Astrocyte of the spinal cord (primary cell): ENCODE results near the gene HOTAIR.

Source experiments
- DNase-seq: peaks from one replicate; pipeline ENCODE4 v3.0.0; 2011; ENCODE audit warnings: low read depth, low spot score
- H3K4me3 ChIP-seq: 2 replicates; pipeline ENCODE4 v1.5.1; 2011; ENCODE audit warnings: low read depth, mild to moderate bottlenecking, low read length, moderate library complexity
- CTCF ChIP-seq: IDR thresholded peaks from 2 replicates; pipeline ENCODE4 v1.5.1; 2012; ENCODE audit warnings: low read depth, mild to moderate bottlenecking, low read length, inconsistent platforms
- in situ Hi-C: cut with HindIII; loops from 2 replicates; pipeline ENCODE4 v1.10.0; 2017; ENCODE audit warnings: low sequenced_read_pairs

HOTAIR gene

DNA sequence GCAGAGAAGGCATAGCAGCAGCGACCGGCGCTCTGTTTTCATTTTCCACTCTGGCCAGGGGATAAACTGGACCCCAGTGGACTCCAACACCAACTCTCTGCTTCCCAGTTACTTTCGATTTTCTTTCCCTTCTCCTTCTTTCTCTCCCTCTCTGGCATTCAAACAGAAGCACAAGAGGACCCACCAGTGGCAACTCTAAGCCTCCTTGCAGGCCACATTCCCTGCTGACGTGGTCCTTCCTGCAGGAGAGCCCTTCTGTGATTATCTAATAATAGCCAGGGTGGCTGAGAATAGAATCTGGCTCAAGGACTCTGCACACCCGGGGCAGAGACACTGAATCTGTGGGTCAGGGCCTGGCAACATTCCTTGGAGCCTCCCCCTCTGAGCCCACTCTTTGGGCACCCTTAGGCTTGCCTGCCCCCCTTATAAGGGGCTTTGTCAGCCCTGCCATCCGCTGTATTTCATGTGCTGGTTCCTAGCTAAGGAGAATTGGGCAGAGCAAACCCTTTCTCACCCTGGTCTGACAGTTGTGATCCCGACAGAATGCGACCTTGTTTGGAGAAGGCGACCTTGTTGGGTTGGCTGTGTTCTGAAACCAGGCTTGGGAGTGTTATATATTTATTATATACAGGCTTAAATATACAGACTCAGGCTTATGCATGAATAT lies 45.3 kb upstream of the HOTAIR start:
- no peak for TF ChIP-seq CTCF
- H3K4me3 ChIP-seq = peak overlapping the region; percentile 64
- in situ Hi-C loops = loop anchor here (25.0 kb wide), 1 partner anchor 167 kb away; the partner anchor contains the start of gene SMUG1
- DNase-seq = no peak

GRCh38 chr12:54019091-54019811 lies 44.5 kb upstream of the HOTAIR start:
- in situ Hi-C loops = loop anchor here (25.0 kb wide), 1 partner anchor 168 kb away; the partner anchor contains the start of gene SMUG1
- H3K4me3 ChIP-seq = peak overlapping the region; percentile 64
- TF ChIP-seq CTCF = no peak
- DNase-seq = no peak

DNA sequence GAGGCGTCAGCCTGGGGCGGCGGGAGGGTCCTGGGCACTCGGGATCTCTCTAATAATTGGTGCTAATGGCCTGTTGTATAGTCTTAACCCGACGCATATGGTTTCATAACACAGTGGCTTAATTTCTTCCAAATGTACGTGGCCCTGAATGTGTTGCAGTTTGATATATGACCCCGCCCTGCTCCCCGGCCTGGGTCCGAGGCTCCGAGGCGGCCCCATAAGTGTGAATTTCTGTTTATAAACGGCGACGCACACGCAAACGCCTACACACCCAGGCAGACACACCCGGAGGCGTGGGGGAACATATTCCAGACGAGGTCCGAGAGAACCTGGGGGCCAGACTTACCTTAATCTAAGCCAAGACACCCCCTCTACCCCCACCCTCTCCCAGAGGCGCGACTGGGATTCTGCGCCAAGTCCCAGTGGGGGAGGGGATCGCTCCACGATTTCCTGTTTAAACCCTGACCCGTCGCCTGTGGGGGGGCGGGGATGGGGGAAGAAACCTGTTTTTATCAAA lies 43.8 kb upstream of the HOTAIR start:
- TF ChIP-seq CTCF = no peak
- in situ Hi-C loops = loop anchor here (25.0 kb wide), 1 partner anchor 169 kb away; the partner anchor contains the start of gene SMUG1
- no peak for DNase-seq
- H3K4me3 ChIP-seq = peak overlapping the region; percentile 64

DNA sequence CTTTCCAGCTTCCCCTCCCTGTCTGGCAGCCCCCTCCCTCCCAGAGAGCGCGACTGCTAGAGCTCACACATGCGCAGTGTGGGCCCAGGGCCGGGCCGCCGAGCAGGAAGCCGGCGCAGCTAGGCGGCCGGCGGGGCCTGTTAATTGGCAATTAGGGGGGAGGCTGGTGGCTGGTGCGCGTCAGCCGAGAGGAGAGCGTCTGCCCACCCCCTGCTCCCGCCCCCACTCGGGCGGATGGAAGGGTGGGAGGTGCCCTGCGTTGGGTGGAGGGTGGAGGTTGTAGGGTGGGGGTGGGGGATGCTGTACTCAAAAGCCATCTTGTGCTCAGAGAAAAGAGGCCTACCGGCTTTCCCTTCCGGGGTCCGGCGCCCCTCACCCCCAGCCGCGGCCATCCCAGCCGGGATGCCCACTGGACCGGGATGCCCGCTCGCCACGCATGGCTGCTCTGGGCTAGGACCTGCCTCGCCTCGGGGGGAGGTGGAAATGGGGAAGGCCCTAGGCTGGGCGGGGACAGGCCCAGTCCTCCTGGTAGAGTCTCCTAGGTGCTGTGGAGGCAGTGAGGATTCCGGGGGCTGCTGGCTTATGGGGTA lies 43.2 kb upstream of the HOTAIR start:
- in situ Hi-C loops = loop anchor here (25.0 kb wide), 1 partner anchor 169 kb away; the partner anchor contains the start of gene SMUG1
- peak overlapping the region; percentile 64 for H3K4me3 ChIP-seq
- DNase-seq = peak; percentile 93
- TF ChIP-seq CTCF = no peak

DNA sequence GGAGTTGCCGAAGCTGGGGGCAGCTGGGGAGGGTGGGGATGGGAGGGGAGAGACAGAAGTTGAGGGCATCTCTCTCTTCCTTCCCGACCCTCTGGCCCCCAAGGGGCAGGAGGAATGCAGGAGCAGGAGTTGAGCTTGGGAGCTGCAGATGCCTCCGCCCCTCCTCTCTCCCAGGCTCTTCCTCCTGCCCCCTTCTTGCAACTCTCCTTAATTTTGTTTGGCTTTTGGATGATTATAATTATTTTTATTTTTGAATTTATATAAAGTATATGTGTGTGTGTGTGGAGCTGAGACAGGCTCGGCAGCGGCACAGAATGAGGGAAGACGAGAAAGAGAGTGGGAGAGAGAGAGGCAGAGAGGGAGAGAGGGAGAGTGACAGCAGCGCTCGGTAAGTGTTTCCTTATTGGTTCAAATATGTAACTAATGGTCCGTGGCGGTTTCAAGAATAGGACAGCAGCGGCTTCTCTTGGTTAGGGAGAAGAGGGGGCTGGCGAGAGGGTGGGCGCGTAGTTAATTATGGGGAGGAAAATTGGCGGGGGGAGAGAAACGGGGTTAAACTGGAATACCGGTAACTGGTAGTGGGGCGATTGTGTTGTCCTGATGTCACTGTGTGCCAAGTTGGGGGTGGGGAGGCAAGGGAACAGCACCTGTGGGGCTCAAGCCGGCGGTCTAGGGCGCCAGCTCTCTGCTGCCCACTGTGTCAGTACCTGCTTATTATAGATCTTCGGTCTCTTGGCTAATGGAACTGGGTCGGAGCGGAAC lies 42.5 kb upstream of the HOTAIR start:
- no peak for DNase-seq
- in situ Hi-C loops = loop anchor here (25.0 kb wide), 1 partner anchor 170 kb away; the partner anchor contains the start of gene SMUG1
- TF ChIP-seq CTCF = peak; percentile 12
- peak overlapping the region; percentile 64 for H3K4me3 ChIP-seq
